Fibroblast of upper back skin (primary cell): ENCODE measurements around the gene GATA3.

ENCODE experiments used
- DNase-seq: peaks from one replicate; pipeline ENCODE4 v3.0.0-alpha.2; 2013

The GATA3 gene

DNA sequence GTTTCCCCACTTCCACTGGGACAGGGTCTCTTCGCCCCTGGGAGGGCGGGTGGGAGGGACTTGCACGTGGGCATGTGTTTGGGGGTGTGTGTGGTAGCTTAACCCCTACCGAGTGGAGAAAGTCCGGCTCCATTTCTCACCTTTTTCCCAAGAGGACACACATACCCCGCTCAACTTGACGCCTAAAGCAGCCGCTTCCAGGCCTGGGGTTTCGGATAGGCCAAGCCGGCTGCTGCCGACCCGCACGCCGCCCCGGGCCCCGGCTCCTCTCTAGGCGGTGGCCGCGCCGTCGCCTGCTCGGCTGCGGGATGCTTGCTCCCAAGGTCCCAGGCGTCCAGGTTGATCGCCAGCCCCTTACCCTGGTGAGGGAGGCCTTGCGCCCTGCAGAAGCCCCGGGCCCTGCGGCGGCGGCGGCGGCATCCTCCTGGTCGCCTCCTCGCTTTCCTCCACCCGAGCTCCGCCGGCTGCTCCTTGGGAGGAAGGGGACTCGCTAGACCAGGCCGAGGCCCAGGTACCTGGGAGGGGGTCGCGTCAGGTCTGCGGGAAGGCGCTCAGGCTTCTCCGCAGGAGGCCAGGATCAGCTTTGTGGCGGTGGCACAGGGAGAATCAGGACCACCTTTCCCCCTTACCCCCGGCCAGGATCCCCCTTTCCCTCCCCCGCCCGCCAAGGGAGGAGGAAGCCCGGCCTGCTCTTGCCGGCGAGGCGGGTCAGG lies 3.2 kb upstream of the GATA3 start:
- no peak for DNase-seq

DNA sequence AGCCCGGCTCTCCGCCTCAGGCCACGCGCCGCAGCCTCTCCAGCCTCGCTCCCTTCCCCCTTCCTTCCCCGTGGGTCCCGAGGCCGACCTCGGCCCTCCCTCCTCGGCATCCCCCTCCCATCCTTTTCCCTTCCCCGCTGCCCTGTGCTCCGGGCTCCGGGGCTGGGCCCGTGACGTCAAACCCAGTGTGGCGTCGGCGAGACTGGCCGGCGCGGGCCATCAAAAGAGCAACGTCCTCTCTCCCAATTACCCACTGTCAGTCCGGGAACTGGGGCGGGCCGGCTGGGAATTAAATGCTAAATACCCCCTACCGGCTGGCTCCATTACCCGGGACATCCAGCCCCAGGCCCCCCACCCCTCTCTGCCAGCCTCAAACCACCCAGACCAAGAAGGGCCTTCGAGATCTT lies 2.6 kb upstream of the GATA3 start:
- no peak for DNase-seq

DNA sequence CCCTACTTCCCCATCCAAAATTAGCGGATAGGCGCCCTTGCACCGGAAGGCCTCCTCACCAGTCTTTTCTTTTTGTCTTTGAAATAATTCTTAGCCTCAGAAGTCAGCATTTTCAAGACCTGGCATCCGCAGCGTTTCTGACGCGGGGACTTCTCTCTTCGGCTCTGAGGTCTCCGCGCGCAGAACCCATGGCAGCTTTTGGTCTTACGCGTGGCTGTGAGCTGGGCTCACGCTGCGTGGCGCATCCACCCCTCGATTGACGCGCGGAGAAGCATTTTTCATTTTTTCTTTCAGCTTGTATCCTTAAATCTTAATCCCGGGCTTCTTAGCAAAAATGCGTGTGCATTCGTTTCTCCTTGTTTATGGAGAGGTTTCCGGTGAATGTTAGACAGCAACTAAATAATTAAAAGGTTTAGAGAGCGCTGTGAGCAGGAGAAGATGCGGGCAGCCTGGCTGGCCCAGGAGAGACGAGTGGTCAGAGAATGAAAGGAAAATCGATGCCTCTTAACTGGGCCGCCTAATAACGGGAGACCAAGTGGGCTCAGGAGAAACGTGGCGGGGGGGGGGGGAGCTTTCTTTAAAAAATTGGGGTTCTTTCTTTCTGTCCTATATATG lies 2.0 kb upstream of the GATA3 start:
- no peak for DNase-seq

DNA sequence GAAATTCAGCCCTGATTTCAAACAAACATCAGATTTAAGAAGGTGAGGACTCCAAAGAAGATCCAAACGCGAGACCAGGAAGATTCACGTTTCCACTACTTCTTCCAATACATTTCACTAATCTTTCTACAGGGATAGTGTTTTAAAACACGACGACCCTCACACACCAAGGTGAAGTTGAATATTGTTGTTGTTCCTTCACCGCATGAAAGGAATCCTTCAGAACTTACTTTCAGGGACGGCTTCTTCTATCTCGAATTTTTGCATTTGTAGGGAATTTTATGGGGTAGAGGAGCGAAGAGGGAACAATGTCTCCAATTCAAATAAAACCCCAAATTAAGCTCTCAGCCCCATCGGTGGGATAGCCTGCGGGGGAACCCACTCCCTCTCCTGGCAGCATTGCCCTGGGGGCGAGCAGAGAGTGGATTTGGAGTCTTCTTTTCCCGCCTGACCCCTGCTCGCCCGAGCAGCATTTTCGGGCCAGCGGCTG lies 1.5 kb upstream of the GATA3 start:
- DNase-seq: no peak

DNA sequence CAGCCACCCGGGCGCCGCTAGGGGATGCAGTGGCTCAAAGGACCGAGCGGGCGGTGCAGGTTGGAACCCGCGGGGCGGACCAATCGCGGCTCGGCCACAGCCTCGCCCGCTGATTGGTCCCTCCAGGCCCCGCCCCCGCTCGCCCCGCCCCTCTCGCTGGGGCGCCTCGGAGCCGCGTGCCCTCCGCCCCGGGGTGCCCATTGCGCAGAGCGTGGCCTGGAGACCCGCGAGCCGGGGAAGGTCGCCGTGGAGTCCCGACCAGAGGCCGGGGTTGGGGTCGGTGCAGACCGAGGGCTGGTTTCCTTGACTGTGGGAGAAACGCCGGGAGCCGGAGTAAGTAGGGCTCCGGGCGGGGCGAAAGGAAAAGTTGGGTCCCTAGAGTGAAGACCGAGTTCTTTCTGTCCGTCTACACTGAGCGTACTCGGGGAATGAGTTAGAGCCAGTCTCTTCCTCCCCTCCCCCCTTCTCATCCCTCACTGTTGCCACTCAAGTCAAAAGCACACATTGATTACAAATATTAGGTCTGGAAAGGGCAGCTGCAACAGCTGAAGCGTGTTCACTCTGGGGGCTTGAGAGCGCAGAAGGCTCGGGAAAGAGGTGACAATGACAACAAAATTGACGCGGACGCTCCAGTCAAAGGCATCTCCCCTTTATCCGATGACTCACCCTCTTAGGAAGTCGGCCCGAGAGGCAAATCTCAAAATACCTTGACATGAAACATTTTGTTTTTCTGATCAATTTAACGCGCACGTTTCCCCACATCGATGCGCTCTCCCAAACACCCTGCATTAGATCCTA lies 843 bp upstream of the GATA3 start:
- DNase-seq: peak; percentile 73

DNA sequence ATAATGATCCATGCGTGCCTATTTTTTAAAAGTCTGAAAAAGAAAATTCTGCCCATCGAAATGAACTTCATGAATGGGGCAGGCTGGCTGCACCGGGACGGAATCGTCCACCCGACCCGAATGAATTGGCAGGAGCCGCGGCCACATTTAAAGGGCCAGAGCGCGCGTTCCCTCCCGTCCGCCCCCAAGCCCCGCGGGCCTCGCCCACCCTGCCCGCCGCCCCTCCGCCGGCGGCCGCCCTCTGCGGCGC lies 319 bp upstream of the GATA3 start:
- DNase-seq: no peak

DNA sequence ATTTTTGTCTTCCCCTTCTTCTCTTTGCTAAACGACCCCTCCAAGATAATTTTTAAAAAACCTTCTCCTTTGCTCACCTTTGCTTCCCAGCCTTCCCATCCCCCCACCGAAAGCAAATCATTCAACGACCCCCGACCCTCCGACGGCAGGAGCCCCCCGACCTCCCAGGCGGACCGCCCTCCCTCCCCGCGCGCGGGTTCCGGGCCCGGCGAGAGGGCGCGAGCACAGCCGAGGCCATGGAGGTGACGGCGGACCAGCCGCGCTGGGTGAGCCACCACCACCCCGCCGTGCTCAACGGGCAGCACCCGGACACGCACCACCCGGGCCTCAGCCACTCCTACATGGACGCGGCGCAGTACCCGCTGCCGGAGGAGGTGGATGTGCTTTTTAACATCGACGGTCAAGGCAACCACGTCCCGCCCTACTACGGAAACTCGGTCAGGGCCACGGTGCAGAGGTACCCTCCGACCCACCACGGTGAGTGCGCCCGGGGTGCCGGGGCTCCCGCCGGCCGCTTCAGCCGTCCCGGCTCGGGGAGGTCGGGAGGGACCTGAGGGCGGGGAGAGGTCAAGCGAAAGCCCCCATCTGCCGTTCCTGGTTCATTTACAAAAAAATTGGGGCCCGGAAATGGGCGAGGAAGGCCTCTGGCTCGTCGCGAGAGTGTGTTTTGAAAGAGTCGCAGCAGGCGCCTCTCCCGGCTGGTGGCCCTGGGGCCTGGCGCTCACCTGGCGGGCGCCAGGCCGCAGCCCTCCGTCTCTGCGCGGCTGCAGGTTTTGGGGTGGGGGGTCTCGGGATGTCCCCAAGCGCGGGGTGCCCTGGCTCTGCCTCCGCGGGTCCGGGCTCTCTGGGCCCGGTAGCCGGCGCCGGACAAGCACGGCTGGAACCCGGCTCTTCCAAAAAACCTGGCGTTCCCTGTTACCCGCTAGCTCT lies 1.2 kb downstream of the GATA3 start:
- DNase-seq: no peak

DNA sequence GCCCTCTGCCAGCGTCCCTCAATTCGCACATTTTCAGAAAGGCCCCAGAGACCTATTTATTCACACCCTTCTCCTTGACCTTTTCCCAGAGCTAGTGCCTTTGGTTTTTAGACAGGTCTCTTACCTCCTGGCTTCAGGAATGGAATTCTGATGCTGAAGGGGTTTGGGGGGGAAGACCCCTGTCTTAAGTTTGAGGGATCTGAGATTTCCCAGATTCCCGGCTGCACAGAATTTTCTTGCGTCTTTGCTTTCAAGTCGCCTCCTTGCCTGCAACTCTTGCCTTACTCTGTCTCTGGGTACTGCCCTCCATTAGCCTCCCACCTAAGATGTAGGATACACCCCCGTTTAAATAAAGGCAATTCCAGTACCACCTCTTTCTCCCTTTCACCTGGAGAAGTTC lies 1.9 kb downstream of the GATA3 start:
- no peak for DNase-seq

DNA sequence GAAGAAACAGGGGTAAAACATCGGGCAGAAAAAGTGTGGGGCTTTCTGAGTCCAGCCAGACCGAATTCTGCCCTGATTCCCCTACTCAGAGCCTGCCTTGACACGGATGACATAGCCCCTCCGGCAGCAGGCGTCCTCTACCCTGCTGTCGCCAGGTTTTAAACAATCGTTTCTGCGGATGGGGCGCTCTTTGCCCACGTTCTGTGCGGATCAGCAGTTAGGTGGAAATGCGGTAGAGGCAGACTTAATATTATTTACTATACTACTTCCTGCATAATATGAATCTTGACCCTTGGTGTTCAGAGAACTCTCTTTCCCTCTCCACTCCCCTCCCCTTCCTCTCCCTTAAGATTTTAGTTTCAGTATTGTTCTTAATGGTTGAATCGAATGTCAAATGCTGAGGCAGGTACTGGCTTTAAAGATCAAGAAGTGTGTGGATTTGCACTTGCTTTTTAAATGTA lies 2.4 kb downstream of the GATA3 start:
- DNase-seq: no peak

DNA sequence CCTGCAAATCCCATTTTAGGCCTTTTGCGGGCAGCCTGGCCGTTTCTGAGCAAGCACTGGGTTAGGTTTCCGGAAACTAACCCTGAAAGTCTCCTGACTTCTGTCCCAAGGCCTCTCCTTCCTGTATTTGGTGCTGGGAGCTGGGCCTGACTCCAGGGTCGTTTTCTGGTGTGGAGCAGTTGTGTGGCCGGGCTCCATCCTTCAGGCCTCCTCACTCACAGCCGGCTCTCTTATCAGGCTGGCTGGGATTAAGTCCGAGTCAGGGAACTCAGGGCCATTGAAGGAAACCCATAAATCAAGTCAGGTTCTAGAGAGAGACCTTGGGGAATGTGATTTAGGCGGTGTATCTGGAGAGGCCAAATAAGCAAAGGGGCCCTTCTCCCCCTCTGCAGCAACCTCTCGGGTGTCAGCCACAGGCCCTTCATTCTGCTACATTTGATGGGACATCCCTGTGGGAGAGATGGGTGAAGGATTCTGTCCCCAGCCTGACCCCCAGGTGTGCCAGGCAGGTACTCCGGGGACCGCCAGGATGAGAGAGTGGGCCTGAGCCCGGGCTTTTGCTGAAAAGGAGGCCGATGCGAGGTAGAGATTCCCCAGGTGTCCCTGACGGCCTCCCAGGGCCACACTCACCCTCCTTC lies 3.3 kb downstream of the GATA3 start:
- DNase-seq: no peak

DNA sequence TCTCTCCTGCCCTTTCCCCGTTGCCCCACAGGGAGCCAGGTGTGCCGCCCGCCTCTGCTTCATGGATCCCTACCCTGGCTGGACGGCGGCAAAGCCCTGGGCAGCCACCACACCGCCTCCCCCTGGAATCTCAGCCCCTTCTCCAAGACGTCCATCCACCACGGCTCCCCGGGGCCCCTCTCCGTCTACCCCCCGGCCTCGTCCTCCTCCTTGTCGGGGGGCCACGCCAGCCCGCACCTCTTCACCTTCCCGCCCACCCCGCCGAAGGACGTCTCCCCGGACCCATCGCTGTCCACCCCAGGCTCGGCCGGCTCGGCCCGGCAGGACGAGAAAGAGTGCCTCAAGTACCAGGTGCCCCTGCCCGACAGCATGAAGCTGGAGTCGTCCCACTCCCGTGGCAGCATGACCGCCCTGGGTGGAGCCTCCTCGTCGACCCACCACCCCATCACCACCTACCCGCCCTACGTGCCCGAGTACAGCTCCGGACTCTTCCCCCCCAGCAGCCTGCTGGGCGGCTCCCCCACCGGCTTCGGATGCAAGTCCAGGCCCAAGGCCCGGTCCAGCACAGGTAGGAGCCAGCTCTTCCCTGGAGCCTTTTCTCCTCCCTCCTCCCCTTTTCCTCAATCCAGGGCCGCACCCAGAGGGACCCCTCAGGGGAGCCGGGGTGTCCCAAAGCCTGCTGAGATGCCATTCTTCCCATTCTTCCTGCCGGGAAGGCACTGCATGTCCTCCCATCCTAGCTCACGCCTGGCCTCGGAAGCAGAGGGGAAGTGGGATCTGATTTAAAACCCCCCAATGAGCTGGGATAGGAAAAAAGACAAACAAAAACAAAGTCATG lies 4.0 kb downstream of the GATA3 start:
- DNase-seq: no peak

DNA sequence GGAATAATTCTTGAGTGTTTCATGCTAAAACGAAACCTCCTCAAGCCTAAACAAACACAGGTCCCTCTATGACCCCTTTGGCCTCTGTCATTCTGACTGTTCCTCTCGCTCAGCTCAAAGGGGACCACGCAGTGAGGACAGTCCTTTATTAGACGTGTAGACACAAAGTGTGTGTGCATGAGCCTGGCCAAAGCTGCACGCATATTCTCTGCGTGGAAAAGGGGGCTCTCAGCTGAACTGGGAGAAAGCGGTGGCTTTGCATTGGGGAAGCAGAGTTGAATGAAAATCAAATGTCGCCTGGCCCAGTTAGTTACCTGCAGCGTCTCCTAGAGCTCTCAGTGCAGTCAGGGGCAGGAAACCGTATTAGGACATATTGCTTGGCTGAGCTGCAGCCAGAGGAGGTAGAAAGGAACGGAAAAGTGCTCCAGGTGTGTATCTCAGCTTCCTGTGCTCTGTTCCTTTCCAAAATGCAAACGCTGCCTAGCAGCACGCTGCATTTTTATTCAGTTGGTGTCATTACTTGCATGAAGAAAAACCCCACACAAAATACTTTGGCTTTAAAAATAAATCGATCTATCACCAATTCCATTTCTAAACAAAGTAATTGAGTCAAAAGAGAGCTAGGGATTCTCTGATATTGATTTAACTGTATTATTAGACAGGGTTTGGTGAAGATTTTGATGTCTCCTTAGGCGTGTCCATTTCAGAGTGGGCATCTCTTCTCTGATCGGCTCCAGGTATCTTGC lies 4.9 kb downstream of the GATA3 start:
- DNase-seq: no peak

DNA sequence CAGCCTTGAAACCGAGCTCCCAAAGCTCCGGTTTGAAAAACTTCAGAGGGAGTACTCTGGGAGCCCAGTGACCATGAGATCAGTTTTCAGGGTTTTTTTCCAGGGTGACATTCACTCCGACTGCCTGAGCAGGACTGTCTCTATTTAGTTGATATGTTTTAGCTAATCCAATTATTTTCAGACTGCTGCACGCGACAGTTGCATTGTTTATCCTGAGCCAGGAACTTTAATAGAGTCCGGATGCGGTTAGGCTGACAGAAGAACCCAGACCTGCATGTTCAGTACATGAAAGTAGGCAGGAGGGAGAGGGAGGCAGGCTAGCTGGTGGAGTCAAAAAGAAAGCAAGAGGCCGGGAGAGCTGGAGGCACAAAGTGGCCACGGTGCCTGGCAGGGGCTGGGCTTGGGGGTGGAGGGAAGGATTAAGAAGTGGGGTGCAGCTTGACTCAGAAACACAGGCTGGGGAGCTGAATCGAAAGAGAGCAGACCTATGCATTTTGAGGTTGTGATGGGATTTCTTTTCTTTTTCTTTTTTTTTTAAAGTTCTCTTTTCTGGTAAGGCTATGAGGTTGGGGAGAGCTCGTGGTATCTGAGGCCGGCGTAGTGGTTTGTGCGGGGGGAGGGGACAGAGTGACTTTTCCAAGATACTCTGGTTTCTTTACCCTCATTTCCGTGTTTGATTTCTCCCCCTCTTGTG lies 5.7 kb downstream of the GATA3 start:
- DNase-seq: peak; percentile 35

DNA sequence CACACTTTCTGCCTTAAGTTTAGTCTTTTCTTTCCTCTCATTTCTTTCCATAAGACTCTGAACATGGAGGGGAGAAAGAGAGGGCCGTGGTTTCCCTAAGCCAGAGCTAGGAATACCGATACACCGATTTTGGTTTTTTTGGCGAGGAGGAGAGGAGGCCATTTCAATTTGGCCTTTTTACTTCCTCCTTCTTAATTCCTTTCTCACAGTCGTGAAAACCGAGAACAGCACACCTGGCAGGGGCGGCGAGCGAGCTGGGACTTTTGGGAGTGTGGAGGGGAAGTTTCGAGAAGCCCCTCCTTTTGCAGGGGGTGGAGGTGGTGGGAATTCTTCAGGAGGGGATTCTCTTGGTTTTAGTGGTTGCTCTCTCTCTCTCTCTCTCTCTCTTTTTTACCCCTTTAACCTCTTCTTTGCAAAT lies 6.2 kb downstream of the GATA3 start:
- DNase-seq: no peak

DNA sequence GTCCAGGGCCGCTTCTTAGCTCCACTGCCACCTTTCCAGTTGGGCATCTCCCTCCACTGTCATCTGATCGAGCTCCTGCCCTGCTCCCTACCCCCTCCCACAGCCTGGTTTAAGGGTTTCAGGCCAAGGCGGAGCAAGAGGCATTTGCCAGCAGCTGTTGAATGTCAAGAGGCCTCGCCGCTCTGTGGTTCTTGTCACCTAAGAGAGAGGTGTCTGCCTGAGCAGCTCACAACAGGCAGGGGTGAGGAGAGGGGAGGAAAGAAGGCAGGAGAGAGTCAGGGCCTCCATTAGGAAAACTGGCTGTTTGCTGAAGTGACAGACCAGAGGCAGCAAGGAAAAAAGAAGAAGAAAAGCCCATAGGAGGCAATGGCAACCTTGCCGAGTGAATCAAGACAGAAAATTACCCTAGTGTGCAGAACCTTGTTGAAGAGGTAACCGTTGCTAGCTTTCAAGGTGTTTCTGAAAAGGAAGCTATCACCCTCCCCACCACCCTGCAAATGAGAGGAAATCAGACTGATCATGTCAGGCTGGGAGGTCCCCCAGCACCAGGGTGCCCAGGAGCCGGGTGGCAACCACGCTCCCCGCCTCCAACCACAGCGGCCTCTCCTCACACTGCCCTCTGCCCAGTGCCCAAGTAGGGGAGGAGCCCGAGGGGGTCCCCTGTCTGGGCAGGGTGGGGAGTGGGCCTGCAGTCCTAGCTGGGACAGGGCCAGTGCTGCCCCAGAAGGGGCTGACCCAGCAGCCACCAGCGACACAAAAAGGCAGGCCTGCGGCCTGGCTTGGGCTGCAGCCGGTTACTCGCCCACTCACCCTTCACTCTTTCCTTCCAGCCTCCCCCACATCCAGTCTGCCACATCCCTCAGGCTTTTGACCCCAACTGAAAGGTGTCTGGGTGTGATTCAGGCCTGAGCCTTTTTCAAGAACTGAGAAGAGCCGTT lies 7.1 kb downstream of the GATA3 start:
- no peak for DNase-seq

DNA sequence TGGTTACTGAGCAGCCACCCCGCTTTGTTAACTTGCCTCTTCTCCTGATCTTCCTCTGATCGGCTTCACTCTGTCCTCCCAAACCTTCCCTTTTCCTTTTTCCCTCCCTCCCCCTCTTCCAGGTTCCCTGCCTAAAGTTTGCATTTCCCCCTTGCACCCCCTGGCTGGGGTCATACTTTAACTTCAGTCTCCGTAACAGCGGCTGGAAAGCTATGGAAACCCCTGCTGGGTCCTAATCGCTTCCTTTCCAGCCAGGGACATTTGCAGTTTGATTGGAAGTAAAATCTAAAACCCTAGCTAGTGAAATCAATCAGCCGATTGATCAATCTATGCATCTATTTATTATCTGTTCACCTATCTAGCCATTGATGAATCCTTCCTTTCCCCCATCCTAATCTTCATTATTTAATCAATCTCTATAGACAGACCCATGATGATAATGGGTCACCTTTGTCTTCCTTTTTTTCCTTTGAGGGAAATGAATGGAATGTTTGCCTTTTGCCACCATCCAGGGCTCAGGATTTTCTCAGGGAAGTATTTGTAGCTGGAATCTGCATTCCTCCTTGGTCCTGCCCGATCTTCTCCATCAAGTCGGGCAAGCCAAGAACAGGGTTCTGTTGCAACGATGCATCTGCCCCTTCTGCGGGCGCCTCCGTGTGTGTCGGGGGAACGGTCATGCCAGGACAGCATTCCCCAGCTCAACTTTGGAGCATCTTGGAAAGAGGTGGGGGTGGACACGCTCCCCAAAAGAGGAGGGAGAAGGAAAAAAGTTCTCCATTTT lies 8.8 kb downstream of the GATA3 start:
- DNase-seq: no peak

DNA sequence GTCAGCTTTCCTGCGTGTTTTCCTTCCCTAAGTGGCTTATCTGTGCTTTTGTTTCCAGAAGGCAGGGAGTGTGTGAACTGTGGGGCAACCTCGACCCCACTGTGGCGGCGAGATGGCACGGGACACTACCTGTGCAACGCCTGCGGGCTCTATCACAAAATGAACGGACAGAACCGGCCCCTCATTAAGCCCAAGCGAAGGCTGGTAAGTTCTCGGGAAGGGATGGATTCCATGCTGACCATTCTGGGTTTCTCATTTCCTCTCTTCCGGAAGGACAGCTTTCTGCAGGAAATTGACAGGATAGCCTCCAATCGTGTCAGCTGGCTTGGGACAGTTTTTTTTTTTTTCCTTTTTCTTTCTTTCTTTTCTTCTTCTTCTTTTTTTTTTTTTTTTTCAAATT lies 9.4 kb downstream of the GATA3 start:
- DNase-seq: no peak

DNA sequence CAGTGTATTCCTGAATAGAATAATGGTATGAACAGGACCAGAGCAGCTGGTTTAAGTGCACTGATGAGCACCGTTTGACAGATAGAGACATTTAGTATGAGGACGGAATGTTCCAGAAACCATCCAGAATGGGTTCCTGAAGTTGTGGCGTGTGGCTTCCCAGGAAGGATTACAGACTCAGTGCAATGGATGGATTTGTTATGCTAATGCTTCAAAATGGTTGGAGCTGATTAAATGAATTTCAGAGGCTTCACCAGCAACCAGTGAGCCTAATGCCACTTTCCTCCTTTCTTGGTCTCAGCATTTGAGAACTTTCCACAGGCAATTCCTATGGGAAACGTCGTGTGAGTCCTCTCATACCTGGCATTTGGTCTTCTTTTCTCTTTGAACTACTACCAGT lies 9.9 kb downstream of the GATA3 start:
- no peak for DNase-seq
